NK-92 (cell line): ENCODE results near the gene LMNA.
"Not testable (repeated sequence)": the region's sequence is repeated elsewhere in the genome, so short reads cannot be mapped to it uniquely, and the experiment has no call there.

Experiments
- DNase-seq: peaks from one replicate; lab custom pipeline; 2025; ENCODE audit not compliant: unreplicated experiment; lab: John Stamatoyannopoulos, UW

The LMNA gene

DNA sequence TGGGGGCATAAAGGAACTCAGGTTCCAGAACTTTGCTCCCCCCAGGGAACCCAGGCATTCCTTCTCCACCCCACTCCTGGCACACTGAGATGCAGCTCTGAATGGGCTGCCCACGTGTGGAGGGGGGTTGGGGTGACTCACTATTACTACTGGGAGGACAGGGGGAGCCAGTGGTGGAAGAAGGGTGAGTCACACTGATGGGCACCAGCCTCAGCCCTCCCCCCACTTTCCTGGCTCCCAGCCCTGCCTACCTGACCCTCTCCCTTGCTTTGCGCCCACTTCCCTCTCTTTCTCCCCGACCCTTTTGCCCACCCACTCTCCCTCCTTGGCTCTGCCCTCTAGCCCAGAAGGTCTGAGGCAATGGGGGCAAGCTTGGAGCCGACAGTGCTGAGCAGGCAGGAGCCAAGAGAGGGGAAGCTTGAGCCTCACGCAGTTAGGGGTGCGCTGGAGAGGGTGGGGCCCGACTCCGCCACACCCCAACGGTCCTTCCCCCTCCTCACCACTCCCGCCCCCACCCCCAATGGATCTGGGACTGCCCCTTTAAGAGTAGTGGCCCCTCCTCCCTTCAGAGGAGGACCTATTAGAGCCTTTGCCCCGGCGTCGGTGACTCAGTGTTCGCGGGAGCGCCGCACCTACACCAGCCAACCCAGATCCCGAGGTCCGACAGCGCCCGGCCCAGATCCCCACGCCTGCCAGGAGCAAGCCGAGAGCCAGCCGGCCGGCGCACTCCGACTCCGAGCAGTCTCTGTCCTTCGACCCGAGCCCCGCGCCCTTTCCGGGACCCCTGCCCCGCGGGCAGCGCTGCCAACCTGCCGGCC, at the start of gene LMNA:
TSS of gene LMNA (plus strand) at position 611 of the 818 bp plus-strand sequence. CDS start 208 bp downstream, outside the sequence.
- DNase-seq = no peak

- DNase-seq = no peak
These were observed 49.3 kb upstream of the LMNA start for GRCh38 chr1:156065212-156065611.

GRCh38 chr1:156065871-156066270, 48.6 kb upstream of the LMNA start:
- no peak for DNase-seq

- no peak for DNase-seq
These were observed 47.2 kb upstream of the LMNA start for GRCh38 chr1:156067262-156067661.

DNA sequence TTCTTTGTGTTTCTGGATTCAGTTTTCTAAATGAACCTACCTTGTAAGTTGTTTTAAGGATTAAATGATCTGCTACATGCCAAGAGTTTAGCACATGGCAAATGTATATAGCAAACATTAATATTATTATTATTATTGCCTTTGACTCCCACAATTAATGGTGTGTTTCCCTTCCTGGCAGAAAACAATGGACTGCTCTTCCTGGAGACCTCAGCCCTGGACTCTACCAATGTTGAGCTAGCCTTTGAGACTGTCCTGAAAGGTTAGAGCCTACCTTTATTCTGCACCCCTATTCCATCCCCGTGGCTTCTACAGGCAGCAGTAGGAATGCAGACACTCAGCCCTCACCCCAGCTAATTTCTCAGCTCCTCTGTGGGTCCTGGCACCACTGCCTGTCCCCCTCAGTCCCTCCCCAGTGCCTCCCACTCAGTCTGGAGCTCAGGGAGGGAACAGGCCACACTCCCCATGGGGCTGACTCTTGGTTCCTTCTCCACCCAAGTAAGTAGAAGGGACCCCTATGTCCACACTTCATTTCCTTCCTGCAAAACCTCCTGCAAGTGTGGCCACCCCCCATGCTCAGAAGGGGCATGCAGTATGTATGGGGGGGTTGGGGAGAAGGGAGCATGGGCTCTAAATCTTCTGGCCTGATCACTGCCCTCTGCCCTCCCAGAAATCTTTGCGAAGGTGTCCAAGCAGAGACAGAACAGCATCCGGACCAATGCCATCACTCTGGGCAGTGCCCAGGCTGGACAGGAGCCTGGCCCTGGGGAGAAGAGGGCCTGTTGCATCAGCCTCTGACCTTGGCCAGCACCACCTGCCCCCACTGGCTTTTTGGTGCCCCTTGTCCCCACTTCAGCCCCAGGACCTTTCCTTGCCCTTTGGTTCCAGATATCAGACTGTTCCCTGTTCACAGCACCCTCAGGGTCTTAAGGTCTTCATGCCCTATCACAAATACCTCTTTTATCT, 44.7 kb upstream of the LMNA start:
- DNase-seq = no peak

GRCh38 chr1:156070548-156070947, 44.0 kb upstream of the LMNA start:
- DNase-seq = no peak

- not testable (repeated sequence) for DNase-seq
These were observed 43.1 kb upstream of the LMNA start for GRCh38 chr1:156071332-156071816.

GRCh38 chr1:156072251-156072650, 42.3 kb upstream of the LMNA start:
- no peak for DNase-seq

GRCh38 chr1:156073110-156073687, 41.3 kb upstream of the LMNA start:
- DNase-seq = no peak

DNA sequence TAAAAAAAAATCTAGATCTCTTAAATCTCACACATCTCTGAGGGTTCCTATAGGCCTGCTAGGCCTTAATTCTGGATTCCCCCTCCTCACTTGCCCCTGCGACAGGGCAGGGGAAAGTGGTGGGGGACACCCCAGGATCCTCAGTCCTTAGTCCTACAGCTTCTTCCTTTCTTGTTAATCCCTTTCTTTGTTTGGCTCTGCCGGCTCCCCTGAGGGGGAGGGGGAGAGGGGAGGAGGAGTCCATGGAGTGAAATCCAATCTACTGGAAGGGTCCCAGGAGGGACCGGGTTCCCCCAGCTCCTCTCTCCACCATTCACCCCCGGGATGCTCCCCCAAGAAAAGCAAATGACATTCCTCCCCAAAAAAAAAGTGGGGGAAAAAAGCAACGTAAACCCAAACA, 40.8 kb upstream of the LMNA start:
- DNase-seq = no peak

DNA sequence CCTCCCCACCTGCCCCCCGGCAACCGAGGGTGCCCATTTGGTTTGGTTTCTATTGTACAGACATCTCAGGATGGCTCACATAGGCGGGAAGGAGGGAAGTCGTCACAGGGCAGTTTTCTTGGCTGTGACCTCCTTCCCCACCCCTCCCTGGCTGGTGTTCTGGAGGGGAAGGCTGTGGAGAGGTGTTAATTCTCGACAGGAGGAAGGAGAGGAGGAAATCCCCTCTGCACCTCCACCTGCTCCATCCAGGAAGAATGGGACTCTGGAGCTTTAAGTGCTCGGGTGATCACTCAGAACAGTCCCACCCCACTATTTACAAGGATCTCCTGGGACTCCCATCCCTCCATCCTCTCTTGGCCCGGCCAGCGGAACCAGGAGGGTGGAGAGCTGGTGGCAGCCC, 39.9 kb upstream of the LMNA start:
- DNase-seq = no peak

DNA sequence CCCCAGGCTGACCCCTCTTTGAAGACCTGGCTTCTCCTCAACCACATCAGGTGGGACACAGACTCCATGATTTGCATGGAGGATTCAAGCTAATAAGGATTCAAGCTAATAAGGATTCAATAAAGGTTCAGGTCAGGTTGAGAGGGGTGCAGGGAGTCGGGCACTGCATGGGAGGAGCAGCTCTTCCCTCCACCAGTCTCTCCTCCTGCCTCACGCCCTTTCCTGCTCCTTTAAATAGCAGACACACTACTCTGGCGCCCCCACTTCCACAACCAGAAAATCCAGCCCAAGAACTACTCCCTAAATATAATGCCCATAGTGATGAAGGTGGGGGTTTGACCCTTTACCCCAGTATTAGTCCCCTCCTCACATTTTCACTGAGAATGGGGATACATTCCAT, 39.3 kb upstream of the LMNA start:
- no peak for DNase-seq

- DNase-seq = no peak
These were observed 38.7 kb upstream of the LMNA start for GRCh38 chr1:156075775-156076204.

DNA sequence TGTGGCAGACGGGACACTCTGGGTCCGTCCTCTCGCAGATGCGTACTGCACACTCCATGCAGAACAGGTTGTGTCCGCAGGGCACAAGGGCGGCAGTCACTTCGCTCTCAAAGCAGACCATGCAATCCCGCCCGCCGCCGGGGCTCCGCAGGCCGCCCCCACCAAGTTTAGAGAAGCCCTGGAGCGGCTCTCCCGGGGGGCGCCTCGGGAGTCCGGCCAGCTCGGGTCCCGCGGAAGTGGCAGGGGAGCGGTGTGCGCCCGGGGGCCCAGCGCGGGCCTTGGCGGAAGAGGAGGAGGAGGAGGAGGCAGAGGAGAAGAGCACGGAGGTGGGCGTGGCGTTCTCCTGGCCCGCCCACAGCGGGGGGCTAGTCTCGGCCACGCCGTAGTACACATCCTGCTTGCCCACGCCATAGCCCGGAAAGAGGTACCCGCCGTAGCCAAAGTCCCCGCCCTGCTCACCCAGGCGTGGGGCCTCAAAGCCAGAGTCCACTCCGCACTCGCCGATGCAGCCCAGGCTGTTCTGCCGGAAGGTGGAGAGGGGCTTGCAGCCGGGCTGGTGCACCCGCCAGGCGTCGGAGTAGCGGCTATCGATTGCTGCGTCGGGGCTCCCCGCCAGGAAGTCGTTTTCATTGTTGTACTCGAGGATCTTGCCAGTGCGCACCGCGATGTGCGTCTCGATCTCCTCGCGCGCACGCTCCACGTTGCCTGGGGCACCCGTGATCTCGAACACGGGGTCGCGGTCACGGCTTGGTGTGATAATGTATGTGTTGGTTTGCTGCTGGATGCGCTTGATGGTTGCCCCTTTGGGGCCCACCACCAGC, 37.7 kb upstream of the LMNA start:
- DNase-seq = no peak

- no peak for DNase-seq
These were observed 37.1 kb upstream of the LMNA start for GRCh38 chr1:156077430-156077760.

- DNase-seq = no peak
These were observed 35.8 kb upstream of the LMNA start for GRCh38 chr1:156078728-156079127.

DNA sequence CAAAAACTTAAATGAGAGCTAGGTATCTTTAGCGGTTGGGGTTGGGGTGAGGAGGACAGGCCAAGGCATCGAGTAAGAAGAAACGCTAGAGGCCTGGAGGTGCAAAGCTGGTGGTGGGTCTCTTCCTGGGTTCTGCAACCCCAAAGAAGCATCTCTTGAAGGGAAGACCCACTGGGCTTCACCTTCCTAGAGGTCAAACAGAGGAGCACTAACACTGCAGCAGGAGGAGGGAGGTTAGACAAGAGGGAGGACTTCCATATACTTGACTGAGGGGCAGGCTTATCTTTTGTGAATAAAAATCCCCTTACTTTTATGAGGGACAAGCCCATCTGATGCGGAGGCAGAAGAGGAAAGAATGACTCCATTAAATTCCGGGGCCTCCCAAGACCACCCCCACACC, 34.7 kb upstream of the LMNA start:
- no peak for DNase-seq

DNA sequence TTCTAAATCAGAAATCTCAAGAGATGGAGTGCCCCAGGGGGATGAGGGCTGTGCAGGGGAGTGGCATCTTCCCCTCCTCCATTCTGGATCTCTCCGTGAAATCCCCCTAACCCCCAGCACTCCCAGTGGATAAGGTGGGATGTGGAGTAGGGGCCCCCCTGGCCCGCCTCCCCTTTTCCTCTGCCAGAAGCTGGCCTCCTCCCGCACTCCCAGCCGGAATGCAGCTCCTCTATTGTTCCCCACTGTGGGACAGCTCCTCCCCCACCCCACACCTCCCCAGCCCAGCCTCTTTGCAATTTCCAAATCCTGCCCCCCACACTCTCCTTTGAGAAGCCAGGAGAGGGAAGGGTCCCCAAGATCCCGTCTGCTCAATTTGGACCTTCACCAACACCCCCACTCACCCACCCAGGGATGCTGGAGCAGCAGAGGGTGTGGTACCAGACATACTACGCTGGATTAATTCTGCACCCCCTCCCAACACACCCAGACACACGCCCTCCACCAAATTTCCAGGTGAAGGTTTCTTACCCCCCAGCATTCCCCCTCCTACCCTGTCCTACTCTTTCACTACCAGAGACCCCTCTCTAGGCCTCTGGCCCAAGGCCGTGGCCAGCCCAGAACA, 34.2 kb upstream of the LMNA start:
- no peak for DNase-seq

DNA sequence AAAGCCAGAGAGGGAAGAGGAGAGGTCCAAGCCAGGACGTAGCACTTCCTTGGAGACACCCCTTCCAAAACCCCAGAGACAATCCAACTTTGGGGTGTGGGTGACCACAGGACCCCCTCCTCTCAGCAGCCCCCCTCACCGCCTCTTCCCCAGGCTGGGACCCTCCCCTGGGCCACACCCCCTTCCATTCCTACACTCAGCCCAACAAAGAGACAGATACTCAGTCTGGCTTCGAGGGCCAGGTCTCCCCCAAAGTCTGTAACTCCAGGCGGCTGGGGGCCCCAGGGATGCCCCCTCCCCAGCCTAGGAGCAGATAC, 33.7 kb upstream of the LMNA start:
- no peak for DNase-seq

DNA sequence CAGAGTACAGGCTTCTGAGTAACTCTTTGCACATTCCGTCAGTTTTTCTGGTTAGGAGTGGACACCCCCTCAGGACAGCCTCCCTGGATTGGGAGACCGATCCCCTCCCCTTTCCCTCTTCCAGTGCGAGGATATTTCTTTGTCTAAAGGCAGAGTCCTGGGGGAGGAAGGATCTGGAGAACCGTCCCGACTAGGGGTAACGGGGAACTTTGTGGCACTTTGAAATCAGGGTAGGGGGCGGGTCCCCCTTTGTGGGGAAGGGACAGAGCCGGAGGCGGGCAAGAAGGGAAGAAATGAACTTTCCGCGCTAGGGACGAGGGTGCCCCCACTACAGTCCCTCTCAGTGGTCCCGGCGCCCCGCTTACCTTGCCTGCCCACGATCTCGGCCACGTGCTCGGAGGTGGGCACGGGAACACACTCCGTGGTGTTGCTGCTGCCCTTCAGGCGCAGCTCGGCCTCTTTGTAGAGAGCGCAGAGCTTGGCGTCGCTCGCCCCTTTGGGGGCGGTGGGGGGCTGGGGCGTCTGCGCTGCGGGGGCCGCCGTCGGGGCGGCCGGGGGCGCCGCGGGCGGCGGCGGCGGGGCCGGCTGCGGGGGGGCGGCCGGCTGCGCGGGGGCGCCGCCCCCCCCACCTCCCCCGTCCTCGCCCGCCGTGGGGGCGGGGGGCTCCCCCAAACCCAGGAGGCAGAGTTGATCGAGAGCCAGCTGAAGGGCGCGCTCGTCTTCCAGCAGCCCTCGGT, 33.2 kb upstream of the LMNA start:
- no peak for DNase-seq
